ENCODE data around the gene TMEM94. TPM values are rescaled to one million over a fixed set of nuclear protein-coding genes. Genes with fewer than 3 reads are reported as not detected.
A peak's percentile ranks its signal among the peaks of the same experiment; 100 is the strongest.

TMEM94 gene
- total and polyA plus RNA-seq, 3 donors from 2014 or later: 128 to 171 (median 151) TPM

GRCh38 chr17:75525806-75526554 lies 69.5 kb downstream of the TMEM94 start:
- TF ChIP-seq, protein P1, sequence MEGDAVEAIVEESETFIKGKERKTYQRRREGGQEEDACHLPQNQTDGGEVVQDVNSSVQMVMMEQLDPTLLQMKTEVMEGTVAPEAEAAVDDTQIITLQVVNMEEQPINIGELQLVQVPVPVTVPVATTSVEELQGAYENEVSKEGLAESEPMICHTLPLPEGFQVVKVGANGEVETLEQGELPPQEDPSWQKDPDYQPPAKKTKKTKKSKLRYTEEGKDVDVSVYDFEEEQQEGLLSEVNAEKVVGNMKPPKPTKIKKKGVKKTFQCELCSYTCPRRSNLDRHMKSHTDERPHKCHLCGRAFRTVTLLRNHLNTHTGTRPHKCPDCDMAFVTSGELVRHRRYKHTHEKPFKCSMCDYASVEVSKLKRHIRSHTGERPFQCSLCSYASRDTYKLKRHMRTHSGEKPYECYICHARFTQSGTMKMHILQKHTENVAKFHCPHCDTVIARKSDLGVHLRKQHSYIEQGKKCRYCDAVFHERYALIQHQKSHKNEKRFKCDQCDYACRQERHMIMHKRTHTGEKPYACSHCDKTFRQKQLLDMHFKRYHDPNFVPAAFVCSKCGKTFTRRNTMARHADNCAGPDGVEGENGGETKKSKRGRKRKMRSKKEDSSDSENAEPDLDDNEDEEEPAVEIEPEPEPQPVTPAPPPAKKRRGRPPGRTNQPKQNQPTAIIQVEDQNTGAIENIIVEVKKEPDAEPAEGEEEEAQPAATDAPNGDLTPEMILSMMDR (IDR thresholded peaks at IDR 0.05): no peak
- TF ChIP-seq POLR2A (IDR thresholded peaks at IDR 0.05): no peak
- no peaks in the 10 kb centered on the region for H3K36me3 ChIP-seq (ENCODE audit: low read depth, missing control alignments)
- H3K4me3 ChIP-seq: peak overlapping the region; percentile 56 to 62
- H3K27me3 ChIP-seq: no peaks in the 10 kb centered on the region
- 0 to 2% methylated on average over 5 to 34 of the region's 60 CpGs for WGBS, 2 donors
- no peak for DNase-seq
- H3K9me3 ChIP-seq: no peaks in the 10 kb centered on the region
- no peak overlapping the region for H3K27ac ChIP-seq
- peaks cover 10% of the 10 kb centered on the region for H3K4me1 ChIP-seq
- intact Hi-C loops (cut with DNase I; ENCODE audit: low total_unique reads): no loop called here

DNA sequence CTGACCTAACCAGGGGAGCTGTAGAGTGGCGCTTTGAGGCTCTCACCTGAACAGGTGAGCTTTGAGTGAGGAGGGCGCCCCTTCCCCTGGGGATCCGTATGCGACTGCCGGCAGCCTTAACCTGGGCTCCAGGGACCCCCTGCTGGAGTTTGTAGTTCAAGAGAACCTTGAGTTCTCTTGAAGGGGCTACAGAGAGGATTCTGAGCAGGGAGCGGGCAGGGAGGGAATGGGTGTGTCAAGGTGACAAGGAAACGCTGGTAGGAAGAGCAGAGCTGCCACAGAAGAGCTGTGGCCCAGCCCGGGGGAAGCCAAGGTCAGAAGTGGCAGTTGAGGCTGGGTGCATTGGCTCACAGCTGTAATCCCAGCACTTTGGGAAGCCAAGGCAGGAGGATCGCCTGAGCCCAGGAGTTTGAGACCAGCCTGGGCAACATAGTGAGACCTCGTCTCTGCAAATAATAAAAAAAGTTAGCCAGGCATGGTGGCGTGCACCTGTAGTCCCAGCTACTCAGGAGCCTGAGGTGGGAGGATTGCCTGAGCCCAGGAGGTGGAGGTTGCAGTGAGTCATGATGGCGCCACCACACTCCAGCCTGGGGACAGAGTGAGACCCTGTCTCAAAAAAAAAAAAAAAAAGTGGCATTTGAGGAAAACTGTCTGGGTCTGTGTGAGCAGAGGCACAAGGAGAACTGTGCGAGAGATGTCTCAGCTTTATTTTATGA lies 70.3 kb downstream of the TMEM94 start:
- Histone ChIP-seq H3K36me3 (ENCODE audit: low read depth, missing control alignments) (no peaks in the 10 kb centered on the region), H3K4me3 (peak overlapping the region in 1 of 2 donors; percentile 56), H3K27ac (no peak overlapping the region), H3K4me1 (peaks cover 15% of the 10 kb centered on the region), H3K27me3 (no peaks in the 10 kb centered on the region), H3K9me3 (no peaks in the 10 kb centered on the region)
- TF ChIP-seq, protein P1 (IDR thresholded peaks at IDR 0.05): no peak
- no peak for TF ChIP-seq POLR2A (IDR thresholded peaks at IDR 0.05)
- WGBS, 2 donors: 55 to 56% methylated on average over 11 to 13 of the region's 13 CpGs
- intact Hi-C loops (cut with DNase I; ENCODE audit: low total_unique reads): no loop called here
- DNase-seq: no peak

DNA sequence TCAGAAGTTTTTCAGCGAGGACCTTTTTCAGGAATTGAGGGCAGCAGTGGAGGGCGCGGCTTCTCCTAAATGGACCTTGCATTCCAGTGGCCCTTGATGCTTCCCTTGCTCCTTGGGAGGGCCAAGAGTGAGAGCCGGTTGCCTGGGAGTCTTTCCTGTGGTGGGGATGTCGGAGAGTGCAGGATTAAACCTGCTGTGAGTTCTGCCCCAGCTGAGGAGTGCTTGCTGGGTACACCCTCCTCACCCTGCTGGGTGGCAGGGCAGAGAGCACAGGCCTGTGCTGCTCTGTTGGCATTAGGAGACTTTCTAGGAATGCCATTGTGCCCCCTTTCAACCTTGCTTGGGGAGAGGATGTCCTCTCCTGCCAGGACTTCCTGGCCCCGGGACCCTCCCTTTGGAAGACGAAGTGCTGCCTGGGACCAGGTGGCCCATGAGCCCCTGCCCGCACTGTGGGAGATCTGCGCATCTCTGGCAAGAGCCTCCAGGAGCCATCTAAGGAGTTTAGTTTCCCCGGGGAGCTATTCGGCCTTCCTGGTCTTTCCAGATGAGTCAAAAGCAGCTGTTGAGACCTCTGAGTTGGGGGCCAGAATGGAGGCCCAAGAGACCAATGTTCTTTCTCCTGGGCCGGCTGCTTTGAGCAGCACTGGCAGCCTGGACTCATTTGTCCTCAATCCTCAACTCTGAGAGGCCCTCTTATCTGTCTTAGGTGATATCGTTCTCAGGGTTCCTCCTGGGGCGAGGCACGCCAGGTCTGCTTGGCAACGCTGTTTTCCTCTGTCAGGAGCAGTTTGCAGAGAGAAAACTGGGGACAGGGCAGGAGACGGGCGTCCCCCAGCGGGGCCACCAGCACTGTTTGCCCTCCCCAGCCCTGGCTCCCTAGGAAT lies 74.6 kb downstream of the TMEM94 start:
- TF ChIP-seq, protein P1 (IDR thresholded peaks at IDR 0.05): no peak
- no peak for TF ChIP-seq POLR2A (IDR thresholded peaks at IDR 0.05)
- intact Hi-C loops (cut with DNase I; ENCODE audit: low total_unique reads): no loop called here
- H3K27me3 ChIP-seq: no peaks in the 10 kb centered on the region

DNA sequence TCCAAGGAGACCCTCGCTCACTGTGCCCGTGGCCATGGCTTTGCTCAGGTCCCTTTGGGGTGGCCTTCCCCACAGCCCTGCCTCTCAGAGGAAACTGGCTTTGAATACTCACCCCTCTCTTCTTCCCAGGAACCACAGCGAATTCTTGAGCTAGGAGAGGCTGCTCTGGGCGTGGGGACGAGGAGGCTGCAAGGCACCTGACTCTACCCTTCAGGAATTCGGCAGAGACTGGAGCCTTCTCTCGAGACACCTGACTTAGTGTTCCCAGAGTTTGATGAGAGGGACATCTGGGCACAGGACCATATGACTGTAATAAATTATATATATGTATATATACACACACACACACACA lies 75.3 kb downstream of the TMEM94 start:
- TF ChIP-seq, protein P1 (IDR thresholded peaks at IDR 0.05): no peak
- no peak for TF ChIP-seq POLR2A (IDR thresholded peaks at IDR 0.05)
- Histone ChIP-seq H3K36me3 (ENCODE audit: low read depth, missing control alignments) (no peaks in the 10 kb centered on the region), H3K27ac (no peak overlapping the region), H3K9me3 (no peaks in the 10 kb centered on the region), H3K4me1 (peaks cover 9% of the 10 kb centered on the region), H3K27me3 (no peaks in the 10 kb centered on the region), H3K4me3 (no peak overlapping the region)
- intact Hi-C loops (cut with DNase I; ENCODE audit: low total_unique reads): no loop called here
- DNase-seq: no peak
- 78 to 87% methylated on average over 3 to 7 of the region's 7 CpGs for WGBS, 2 donors

More for the DNA sequence above, 74.6 kb downstream of the TMEM94 start:
- peak; percentile 49 for DNase-seq
- Histone ChIP-seq H3K27ac (no peak overlapping the region), H3K9me3 (no peaks in the 10 kb centered on the region), H3K4me3 (no peak overlapping the region), H3K36me3 (ENCODE audit: low read depth, missing control alignments) (no peaks in the 10 kb centered on the region), H3K4me1 (peaks cover 15% of the 10 kb centered on the region)
- WGBS, 2 donors: 61 to 71% methylated on average over 11 to 18 of the region's 19 CpGs

Data from testis (tissue), 3 donors.